OCI-M1 (cell line): ENCODE data around the gene MGST1.

ENCODE experiments used
- DNase-seq: peaks from one replicate; lab custom pipeline; 2025; lab: John Stamatoyannopoulos, UW

The MGST1 gene

GRCh38 chr12:16347391-16348298, at the start of gene MGST1:
MGST1 (plus strand) TSS chr12:16347645; CDS start chr12:16354253, 6,608 bp downstream.
- peak; percentile 90 for DNase-seq

GRCh38 chr12:16299403-16299802, 48.0 kb upstream of the MGST1 start:
- DNase-seq: no peak

- no peak for DNase-seq
Measured at GRCh38 chr12:16300122-16300521, 47.3 kb upstream of the MGST1 start.

- no peak for DNase-seq
Measured at GRCh38 chr12:16300736-16301135, 46.7 kb upstream of the MGST1 start.

GRCh38 chr12:16303939-16304338, 43.5 kb upstream of the MGST1 start:
- no peak for DNase-seq

DNA sequence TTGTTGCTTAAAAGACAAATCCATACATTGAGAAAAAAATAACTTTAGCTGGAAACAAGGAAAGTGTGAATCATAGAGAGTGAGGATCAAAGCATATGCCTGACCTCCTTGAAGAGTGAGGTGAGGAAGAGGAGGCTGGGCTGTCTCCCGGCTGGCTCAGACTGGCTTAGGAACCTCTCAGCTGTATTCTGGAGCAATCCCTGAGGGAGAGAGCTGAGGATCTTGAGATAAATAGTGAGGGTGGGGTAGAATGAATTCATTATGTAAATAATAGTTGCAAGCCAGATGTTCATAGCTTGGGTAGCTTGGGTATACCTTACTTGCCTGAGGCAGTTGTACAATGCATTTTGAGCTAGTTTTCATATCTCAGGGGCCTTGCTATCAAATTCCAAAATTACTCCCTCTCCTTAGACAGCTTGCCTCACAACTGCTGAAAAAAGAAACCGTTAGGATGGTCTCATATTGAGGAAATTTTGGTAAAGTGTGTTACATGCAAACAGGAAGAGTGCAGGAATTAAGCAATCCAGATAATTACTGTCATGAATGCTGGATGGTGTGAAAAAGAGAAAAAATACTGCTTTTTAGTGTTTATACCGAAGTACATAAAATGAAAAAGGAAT, 39.5 kb upstream of the MGST1 start:
- DNase-seq: no peak

GRCh38 chr12:16310934-16311333, 36.5 kb upstream of the MGST1 start:
- DNase-seq: no peak

DNA sequence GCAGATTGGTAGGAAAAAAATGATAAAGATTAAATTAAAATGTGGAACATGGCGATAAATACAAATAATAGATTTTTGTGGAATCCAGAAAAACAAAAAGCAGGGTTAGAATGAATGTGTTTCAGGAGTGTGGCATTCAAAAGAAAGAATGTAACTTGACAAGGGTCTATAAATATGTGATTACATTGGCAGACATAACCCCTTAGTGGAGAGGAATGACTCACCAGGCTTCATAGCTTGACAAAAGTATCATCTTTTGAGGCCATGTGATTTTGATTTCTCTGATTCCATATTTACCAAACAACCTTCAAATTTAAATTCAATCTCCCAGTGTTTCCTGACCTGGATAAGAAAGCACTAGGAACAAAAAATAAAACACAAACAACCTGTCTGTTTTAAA, 24.4 kb upstream of the MGST1 start:
- DNase-seq: no peak

- DNase-seq: no peak
Measured at GRCh38 chr12:16323638-16324037, 23.8 kb upstream of the MGST1 start.

GRCh38 chr12:16324272-16324671, 23.2 kb upstream of the MGST1 start:
- DNase-seq: peak; percentile 47

GRCh38 chr12:16324772-16325171, 22.7 kb upstream of the MGST1 start:
- no peak for DNase-seq

GRCh38 chr12:16325426-16325825, 22.0 kb upstream of the MGST1 start:
- no peak for DNase-seq

- no peak for DNase-seq
Measured at GRCh38 chr12:16327963-16328362, 19.5 kb upstream of the MGST1 start.

DNA sequence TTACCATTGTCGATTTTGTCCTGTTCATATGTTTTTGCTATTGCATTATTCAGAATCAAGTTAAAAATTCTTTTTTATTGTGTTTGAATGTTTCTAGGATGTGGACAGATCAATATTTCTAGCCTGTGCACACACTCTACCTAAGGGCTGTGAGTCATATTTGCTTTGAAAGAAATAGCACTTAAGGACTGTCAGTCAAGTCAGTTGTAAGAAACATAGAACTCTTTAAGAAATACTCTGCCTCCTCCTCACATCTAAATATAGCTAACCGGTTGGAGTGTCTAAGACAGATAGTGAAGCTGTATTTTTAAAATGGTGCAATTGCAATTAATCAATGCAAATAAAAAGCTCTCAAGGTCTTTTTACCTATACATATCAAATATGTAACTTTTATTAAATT, 17.9 kb upstream of the MGST1 start:
- DNase-seq: no peak

DNA sequence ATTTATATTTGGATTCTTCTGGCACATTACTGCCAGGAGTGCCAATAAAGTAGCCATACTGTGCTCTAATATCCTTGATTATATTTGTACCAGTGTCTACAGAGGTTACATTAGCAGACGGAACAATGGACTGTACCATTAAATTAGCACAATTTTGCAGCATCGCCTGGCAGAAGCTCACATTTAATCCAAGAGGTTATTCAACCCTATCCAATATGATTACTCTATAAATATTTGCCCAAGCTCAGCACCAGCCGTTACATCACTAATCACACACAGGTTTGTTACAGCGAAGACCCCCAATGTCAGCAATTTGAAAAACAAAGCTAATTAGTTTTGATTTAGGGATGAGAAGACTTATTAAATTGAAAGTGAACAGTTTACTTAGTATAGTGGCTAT, 16.9 kb upstream of the MGST1 start:
- DNase-seq: no peak

DNA sequence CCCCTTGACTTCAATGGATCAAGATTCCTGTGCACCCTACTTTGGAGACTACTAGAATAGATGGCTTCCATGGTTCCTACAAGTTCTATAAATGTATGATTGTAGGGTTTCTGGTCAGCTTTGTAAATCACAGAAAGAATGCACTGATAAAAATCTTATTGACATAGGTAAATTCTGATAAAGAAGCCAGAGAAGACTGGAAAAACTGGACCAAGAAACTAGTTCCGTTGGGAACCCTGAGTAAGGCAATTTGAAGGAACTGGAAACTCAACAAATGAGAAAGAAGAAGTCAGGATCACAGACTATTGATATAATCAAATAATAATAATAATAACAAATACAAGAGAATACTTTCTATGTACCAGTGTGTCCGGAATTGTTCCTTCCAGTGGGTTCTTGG, 15.4 kb upstream of the MGST1 start:
- DNase-seq: no peak

DNA sequence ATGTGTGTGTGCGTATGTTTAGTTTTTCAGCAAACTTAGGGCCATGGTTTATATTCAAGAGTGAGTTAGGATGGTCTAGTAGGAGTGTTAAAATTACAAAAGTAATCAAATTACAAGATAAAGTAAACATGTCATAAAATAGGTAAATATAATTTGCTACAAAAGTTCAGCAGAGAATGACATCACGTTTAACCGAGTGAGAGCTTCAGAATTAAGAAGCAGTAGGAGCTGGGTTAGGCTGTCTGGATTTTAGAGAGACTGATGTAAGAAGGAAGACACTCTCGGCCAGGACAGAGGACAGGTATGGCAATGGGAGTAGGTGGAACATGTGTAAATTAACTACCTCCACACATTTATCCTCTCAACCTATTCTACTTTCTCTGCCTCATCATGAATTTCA, 11.6 kb upstream of the MGST1 start:
- DNase-seq: no peak

GRCh38 chr12:16344269-16344668, 3.2 kb upstream of the MGST1 start:
- DNase-seq: no peak

DNA sequence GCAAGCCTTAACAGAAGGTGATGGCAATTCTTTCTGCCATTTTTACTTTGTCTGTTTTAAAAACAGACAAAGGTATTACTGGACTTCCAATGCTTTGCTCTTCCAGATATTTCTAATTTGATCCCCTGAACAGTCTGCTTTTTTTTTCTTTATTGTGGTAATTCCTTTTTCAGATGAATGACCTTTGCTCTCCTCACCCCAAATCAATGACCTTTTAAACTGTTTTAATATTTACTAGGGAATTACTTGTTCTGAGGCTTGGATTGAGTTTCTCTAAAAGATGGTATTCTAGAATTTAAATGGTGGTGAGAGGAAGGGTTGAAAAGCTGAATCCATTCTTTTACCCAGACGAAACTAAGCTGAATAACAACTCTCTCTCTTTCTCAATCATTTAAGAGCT, 2.3 kb upstream of the MGST1 start:
- DNase-seq: no peak

DNA sequence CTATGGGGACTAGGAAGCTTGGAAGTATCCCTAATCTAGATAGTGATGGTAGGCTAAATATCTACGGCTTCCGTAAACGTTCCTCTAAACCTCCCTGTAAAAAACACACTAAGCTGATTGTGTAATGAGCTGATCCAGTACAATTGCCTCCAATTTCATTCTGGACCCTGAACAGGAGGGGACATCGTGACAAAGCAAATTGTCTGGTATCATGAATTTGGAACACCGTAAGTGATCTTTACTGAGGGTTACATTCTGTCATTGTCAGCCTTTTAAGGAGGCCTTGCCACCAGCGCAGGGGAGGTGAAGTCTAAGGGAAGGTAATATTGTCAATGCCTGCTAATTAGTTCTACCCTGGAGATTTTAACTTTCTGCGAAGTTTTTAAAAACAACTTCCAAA, 487 bp upstream of the MGST1 start:
- DNase-seq: peak; percentile 67

- peak; percentile 50 for DNase-seq
Measured at GRCh38 chr12:16348435-16349130, 1.1 kb downstream of the MGST1 start.

DNA sequence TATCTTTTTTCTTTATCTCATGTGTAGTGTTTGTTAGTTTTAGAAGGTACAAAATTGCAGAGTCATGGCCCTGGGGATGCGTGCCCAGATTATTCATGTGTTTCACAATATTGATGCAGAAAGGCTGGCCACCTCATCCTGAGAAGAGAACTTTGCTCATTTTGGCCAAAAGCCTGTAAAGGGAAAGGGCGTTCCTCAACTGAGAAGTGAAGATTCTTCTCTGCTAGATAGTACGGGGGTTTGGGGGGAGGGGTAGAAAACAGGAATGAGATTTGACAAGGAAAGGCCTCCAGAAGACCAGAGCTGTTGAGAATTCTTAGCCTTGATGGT, 1.7 kb downstream of the MGST1 start:
- peak; percentile 97 for DNase-seq

GRCh38 chr12:16350682-16351081, 3.2 kb downstream of the MGST1 start:
- DNase-seq: peak; percentile 15
